GM12875 (cell line): ENCODE measurements around the gene RAB15.

Source experiments
- H3K4me3 ChIP-seq: one replicate; pipeline ENCODE4 v1.5.1; 2011; ENCODE audit warnings: low read depth, low read length, control low read depth
- CTCF ChIP-seq: IDR thresholded peaks from 2 replicates; pipeline ENCODE4 v1.5.1; 2011; ENCODE audit warnings: low read depth, mild to moderate bottlenecking, control low read depth, inconsistent platforms, low read length, moderate library complexity, borderline replicate concordance; ENCODE audit not compliant: insufficient read depth

RAB15 gene

GRCh38 chr14:64926398-64926995 lies 45.6 kb downstream of the RAB15 start:
- TF ChIP-seq CTCF = no peak
- no peak overlapping the region for H3K4me3 ChIP-seq

- no peak overlapping the region for H3K4me3 ChIP-seq
- TF ChIP-seq CTCF = no peak
These were observed 49.1 kb downstream of the RAB15 start for GRCh38 chr14:64923015-64923414.

- TF ChIP-seq CTCF = no peak
- H3K4me3 ChIP-seq = no peak overlapping the region
These were observed 51.7 kb downstream of the RAB15 start for GRCh38 chr14:64920465-64920864.

GRCh38 chr14:64919618-64920017 lies 52.5 kb downstream of the RAB15 start:
- H3K4me3 ChIP-seq = no peak overlapping the region
- TF ChIP-seq CTCF = no peak

GRCh38 chr14:64919215-64919614 lies 52.9 kb downstream of the RAB15 start:
- no peak overlapping the region for H3K4me3 ChIP-seq
- no peak for TF ChIP-seq CTCF

- no peak for TF ChIP-seq CTCF
- no peak overlapping the region for H3K4me3 ChIP-seq
These were observed 53.9 kb downstream of the RAB15 start for GRCh38 chr14:64918216-64918615.

GRCh38 chr14:64915797-64916196 lies 56.3 kb downstream of the RAB15 start:
- H3K4me3 ChIP-seq = no peak overlapping the region
- TF ChIP-seq CTCF = no peak
